ENCODE results near the gene SEC24D. TPM values are rescaled to one million over a fixed set of nuclear protein-coding genes. Genes with fewer than 3 reads are reported as not detected.

SEC24D gene
- total RNA-seq, 1 donor from 2014 or later, result 26.0 TPM

GRCh38 chr4:118842055-118842454 is 6.1 kb upstream of the SEC24D start:
- TF ChIP-seq, protein P1, sequence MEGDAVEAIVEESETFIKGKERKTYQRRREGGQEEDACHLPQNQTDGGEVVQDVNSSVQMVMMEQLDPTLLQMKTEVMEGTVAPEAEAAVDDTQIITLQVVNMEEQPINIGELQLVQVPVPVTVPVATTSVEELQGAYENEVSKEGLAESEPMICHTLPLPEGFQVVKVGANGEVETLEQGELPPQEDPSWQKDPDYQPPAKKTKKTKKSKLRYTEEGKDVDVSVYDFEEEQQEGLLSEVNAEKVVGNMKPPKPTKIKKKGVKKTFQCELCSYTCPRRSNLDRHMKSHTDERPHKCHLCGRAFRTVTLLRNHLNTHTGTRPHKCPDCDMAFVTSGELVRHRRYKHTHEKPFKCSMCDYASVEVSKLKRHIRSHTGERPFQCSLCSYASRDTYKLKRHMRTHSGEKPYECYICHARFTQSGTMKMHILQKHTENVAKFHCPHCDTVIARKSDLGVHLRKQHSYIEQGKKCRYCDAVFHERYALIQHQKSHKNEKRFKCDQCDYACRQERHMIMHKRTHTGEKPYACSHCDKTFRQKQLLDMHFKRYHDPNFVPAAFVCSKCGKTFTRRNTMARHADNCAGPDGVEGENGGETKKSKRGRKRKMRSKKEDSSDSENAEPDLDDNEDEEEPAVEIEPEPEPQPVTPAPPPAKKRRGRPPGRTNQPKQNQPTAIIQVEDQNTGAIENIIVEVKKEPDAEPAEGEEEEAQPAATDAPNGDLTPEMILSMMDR (IDR thresholded peaks at IDR 0.05; ENCODE audit: partially characterized antibody, unreplicated experiment), result no peak
- Mint-ChIP-seq H3K4me3 (ENCODE audit: unreplicated experiment) (no peak overlapping the region), H3K36me3 (ENCODE audit: unreplicated experiment) (no peaks in the 10 kb centered on the region), H3K27ac (ENCODE audit: unreplicated experiment) (no peak overlapping the region), H3K4me1 (ENCODE audit: low read depth, unreplicated experiment) (peaks cover 10% of the 10 kb centered on the region), H3K9me3 (ENCODE audit: unreplicated experiment) (peaks cover 5% of the 10 kb centered on the region), H3K27me3 (ENCODE audit: unreplicated experiment) (peaks cover 2% of the 10 kb centered on the region)
- no peak for DNase-seq

DNA sequence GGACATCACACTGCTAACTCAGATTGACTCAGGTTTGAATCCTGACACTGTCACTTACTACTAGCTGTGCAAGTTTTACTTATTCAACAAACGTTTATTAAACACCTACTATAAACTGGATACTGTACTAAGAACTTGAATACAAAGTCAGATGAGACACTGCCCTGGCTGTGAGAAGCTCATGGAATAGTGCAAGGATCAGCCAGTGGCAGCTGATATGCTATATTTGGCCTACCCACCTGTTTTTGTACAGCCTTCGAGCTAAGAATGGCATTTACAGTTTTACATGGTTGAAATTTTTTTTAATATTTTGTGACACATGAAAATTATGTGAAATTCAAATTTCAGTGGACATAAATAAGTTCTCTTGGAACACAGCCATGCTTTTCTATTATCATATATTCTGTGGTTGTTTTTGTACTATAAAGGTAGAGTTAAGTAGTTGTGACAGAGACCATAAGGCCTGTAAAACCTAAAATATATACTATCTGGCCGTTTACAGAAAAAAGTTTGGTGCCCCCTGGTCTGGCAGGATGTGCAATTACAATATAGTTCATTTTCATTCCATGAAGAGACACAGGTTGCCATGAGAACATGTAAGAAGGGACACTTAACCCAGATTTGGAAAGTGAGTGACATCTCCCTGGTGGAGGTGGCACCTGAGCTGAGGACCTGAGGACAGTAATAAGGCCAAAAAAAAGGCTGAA is 3.4 kb upstream of the SEC24D start:
- TF ChIP-seq, protein P1 (IDR thresholded peaks at IDR 0.05; ENCODE audit: partially characterized antibody, unreplicated experiment), result no peak
- H3K36me3 Mint-ChIP-seq (ENCODE audit: unreplicated experiment), result no peaks in the 10 kb centered on the region
- H3K27ac Mint-ChIP-seq (ENCODE audit: unreplicated experiment), result no peak overlapping the region
- DNase-seq, result no peak
- peaks cover 8% of the 10 kb centered on the region for H3K27me3 Mint-ChIP-seq (ENCODE audit: unreplicated experiment)
- no peak overlapping the region for H3K4me3 Mint-ChIP-seq (ENCODE audit: unreplicated experiment)
- H3K9me3 Mint-ChIP-seq (ENCODE audit: unreplicated experiment), result peaks cover 11% of the 10 kb centered on the region
- peaks cover 10% of the 10 kb centered on the region for H3K4me1 Mint-ChIP-seq (ENCODE audit: low read depth, unreplicated experiment)

- H3K4me3 Mint-ChIP-seq (ENCODE audit: unreplicated experiment), result peak overlapping the region; percentile 100
- H3K27ac Mint-ChIP-seq (ENCODE audit: unreplicated experiment), result no peak overlapping the region
- H3K36me3 Mint-ChIP-seq (ENCODE audit: unreplicated experiment), result no peaks in the 10 kb centered on the region
- peaks cover 11% of the 10 kb centered on the region for H3K9me3 Mint-ChIP-seq (ENCODE audit: unreplicated experiment)
- no peak for DNase-seq
- peaks cover 6% of the 10 kb centered on the region for H3K27me3 Mint-ChIP-seq (ENCODE audit: unreplicated experiment)
- TF ChIP-seq, protein P1 (IDR thresholded peaks at IDR 0.05; ENCODE audit: partially characterized antibody, unreplicated experiment), result no peak
- peaks cover 13% of the 10 kb centered on the region for H3K4me1 Mint-ChIP-seq (ENCODE audit: low read depth, unreplicated experiment)
These were observed 1.2 kb upstream of the SEC24D start for GRCh38 chr4:118837121-118837507.

DNA sequence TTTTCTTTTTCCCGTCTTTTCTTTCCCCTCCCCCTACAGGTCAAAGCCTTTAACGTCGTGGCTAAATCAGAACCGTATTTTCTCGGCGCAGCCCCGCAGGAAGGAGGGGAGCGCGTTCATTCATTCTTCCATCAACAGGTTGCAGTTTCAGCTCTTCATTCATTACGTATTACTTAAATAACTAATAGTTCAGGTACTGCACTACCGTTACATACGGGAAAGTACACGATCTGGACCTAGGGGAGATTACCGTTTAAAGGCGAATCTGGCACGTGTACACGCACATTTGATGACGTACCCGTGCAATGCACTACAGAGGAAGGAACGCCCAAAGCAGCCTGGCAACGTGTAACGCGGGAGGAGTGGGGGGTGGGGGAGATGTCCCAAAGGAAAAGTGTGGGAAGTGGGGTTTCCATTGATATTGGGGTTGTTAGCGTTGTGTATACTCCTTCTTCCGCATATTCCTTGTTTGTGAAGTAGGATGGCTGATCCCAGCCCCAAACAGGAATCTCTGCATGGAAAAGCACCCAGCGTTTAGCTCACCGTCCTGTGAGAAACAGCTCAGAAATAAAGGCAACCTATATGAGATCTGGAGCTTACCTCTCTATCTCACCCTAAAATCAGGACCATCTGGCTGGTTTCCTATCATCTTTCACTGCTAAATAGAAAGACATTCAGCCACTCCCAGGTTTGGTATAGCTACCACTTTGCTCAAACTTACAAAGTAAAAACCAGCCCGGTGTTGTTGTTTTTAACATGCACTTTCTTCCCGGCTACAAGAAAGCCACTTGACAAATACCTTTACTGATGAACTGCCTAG is 585 bp upstream of the SEC24D start:
- peak; percentile 26 for DNase-seq
- H3K4me1 Mint-ChIP-seq (ENCODE audit: low read depth, unreplicated experiment), result peaks cover 13% of the 10 kb centered on the region

More for the DNA sequence above, 585 bp upstream of the SEC24D start:
- peak overlapping the region; percentile 93 for H3K27ac Mint-ChIP-seq (ENCODE audit: unreplicated experiment)
- no peaks in the 10 kb centered on the region for H3K36me3 Mint-ChIP-seq (ENCODE audit: unreplicated experiment)
- H3K27me3 Mint-ChIP-seq (ENCODE audit: unreplicated experiment), result peaks cover 6% of the 10 kb centered on the region
- TF ChIP-seq, protein P1 (IDR thresholded peaks at IDR 0.05; ENCODE audit: partially characterized antibody, unreplicated experiment), result peak; percentile 31
- peaks cover 11% of the 10 kb centered on the region for H3K9me3 Mint-ChIP-seq (ENCODE audit: unreplicated experiment)
- H3K4me3 Mint-ChIP-seq (ENCODE audit: unreplicated experiment), result peak overlapping the region; percentile 100
